Muscle of back (tissue), 13 donors: ENCODE results near the gene SPATA33. TPM values are rescaled to one million over a fixed set of nuclear protein-coding genes. Genes with fewer than 3 reads are reported as not detected.

Source experiments
- DNase-seq, 3 donors: peaks; one replicate each; pipeline versions ENCODE4 v3.0.0 to v3.0.0-alpha.2; 2013
- long read RNA-seq, 9 donors: transcript quantifications; one replicate each; lab custom pipeline, GENCODE V29; 2026
- polyA plus RNA-seq, 10 donors: library from polyadenylated mRNA; unstranded; fragments of 120-200 nt; gene quantifications; one replicate each; pipeline ENCODE4 v1.2.1, GENCODE V29; 2013; ENCODE audit not compliant: insufficient read length in 10 of 10

The SPATA33 gene
- polyA plus RNA-seq, result 1 to 10 TPM; 3.0 to 6.1 (median 4.2) TPM
- long read RNA-seq, donor 1, partial matches to known transcripts, result 0 of 1 reads
- long read RNA-seq, donor 1, other reads (novel, unspliced or antisense), result 0 of 1 reads
- long read RNA-seq, donor 2, partial matches to known transcripts, result 0 of 1 reads
- long read RNA-seq, donor 2, other reads (novel, unspliced or antisense), result 0 of 1 reads
- long read RNA-seq, donor 3, result 0 reads
- long read RNA-seq, donor 4, partial matches to known transcripts, result 0 of 1 reads
- long read RNA-seq, donor 4, other reads (novel, unspliced or antisense), result 0 of 1 reads
- long read RNA-seq, donor 5, transcript SPATA33-204 (2 exons, 2,368 nt), result major isoform, 5 of 6 reads
- long read RNA-seq, donor 5, partial matches to known transcripts, result 0 of 6 reads
- long read RNA-seq, donor 5, other reads (novel, unspliced or antisense), result 0 of 6 reads
- long read RNA-seq, donor 6, partial matches to known transcripts, result 0 of 2 reads
- long read RNA-seq, donor 6, other reads (novel, unspliced or antisense), result 0 of 2 reads
- long read RNA-seq, donor 7, partial matches to known transcripts, result 0 of 2 reads
- long read RNA-seq, donor 7, other reads (novel, unspliced or antisense), result 0 of 2 reads
- long read RNA-seq, donor 8, partial matches to known transcripts, result 0 of 2 reads
- long read RNA-seq, donor 8, other reads (novel, unspliced or antisense), result 0 of 2 reads
- long read RNA-seq, donor 9, partial matches to known transcripts, result 0 of 1 reads
- long read RNA-seq, donor 9, other reads (novel, unspliced or antisense), result 0 of 1 reads

DNA sequence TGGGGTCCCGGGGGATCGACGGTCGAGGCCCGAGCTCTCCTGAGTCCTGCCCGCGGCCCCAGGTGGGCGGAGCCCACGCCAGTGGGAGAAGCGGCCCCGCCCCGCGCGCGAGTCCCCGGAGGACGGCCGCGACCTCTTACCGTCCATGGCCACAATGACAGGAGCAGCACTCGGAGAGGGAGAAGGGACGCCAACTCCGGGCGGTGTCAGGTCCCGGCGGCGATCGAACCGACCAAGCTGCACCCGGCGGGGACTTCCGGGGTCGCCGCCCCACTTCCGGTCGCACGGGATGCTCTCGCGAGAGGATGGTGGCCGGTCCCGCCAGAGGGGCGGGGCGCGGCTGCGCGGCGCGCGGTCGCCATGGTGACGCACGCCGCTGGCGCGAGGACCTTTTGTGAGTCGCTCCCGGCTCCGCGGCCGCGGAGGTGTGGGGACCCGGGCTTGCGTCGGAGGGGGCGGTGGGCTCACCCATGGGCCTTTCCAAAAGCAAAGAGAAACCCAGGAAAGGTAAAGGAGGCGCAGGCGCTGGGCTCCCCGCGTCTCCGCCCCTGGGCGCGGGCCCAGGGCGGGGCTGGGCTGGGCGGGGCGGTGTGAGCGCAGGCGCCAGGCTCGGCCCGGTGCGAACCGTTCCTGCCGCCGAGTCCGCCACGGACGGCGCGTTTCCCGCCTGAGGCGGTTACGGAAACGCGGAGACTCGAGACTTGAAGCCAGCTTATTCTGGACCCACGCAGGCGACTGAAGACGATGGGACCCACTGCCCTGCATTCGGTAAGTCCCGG lies at the start of gene SPATA33, which contains the start of gene CHMP1A:
Gene SPATA33 (plus strand): TSS at position 395 of the 779 bp plus-strand sequence. CDS start 76 bp downstream, at position 471.
Gene CHMP1A (minus strand): TSS at position 267 of the 779 bp plus-strand sequence. CDS start 120 bp downstream, at position 147.
- peak; percentile 85 to 97 (median 94) for DNase-seq

DNA sequence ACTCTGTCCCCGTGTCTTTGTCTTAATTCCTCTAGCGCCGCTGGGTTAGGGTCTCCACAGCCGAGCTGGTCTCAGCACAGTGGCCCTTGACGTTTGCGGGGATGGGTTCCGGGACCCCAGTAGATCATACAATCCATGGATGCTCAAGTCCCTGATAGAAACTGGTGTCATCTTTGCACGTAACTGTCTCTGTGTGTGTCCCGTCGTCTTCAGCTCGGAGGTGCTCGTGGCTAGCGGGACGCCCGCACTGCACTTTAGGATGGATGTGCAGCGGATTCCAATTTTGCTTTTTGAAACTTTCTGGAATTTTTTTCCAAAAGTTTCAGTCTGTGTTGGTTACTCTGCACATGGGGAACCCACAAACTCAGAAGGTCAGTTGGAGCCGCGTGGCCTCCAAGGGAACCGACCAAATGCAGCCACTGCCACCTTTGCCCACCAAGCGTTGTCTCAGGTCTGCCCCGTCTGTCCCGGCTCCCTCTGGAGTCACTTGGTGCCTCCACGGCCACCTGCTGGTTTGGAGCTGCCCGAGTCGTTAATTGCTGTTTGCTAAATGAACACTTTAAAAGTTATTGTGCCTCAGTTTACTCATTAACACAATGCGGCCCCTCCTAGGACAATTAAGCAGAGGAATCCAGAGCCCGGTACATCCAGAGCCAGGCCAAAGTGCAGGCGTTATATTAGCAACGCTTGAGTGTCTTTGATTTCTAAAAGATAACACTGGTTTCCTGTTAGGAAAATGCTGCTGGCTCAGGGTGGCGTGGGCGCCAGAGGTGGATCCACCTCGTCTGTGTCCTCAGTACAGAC lies 49.5 kb upstream of the SPATA33 start:
- no peak for DNase-seq

DNA sequence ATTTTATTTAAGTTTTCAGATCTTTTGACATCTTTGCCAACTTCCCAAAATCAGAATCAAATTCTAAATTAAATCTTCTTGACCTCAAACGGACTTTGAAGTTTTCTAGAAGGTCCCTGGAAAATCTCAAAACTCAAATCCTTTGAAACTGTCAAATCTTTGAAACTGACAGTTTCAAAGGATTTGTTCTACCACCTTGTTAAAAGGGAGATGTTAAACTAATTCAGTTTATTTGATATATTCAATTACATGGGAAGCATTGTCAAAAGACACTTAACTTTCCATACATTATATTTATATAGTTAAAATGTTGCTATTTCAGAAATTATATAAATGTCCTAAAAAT lies 47.6 kb upstream of the SPATA33 start:
- DNase-seq, result no peak

DNA sequence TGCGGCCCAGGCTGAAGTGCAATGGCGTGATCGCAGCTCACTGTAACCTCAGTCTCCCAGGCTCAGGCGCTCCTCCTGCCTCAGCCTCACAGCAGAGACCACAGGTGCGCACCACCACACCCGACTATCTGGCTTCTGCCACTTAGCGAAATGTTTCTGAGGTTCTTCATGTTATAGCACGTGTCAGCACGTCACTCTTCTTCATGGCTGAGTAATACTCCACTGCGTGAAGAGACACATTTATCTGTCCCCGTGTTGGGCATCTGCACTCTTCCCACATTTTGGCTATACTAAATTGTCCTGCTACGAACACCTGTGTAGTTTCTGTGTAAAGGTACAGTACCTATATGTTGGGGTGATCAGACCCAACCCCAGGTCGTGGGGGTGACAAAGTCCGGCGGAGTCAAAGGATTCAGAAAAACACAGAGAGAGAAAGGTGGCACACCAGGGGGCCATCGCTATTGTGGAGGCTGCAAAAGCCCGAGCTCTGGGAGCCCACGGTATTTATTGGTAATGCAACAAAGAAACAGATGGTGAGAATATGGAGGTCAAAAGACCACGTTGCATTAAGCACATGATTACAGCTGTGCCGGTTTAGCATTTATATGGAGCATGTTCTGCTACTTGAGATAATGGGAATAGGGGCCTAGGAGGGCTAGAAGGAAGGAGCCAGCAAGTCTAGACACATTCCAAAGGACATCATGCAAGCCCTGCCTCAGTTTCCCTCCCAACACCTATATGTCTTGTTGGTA lies 45.0 kb upstream of the SPATA33 start:
- no peak for DNase-seq

DNA sequence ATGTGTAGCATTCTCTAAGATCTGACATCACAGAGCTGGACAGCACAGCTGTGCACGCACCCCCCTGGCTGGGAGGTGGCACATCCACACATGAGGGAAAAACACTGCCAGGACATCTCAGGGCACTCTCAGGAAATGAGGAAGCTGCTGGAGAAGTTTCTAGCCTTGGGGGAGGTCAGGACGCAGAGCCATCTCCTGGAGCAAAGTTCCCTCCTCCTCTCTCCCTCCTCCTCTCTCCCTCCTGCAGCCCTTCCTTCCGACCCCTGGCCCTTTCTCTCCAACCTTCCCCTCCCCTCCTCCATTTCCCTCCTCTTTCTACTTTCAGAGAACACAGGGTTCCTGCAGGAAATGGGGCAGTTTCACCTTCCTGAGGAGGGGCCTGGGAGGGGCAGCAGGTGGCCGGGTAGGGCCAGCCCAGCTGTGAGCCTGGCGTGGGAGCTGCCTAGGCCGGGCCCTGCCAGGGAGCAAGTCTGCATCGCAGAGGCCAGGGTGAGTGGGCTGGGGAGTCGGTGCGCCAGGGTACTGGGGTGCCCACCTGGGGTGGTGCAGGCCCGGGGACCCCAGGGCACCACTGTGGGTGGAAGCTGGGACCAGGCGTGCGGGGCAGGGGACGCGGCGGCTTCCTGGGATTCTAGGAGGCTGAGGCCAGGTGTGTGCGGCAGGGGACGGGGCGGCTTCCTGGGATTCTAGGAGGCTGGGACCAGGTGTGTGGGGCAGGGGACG lies 44.2 kb upstream of the SPATA33 start, which contains the start of gene DPEP1:
Gene DPEP1 (plus strand): TSS at position 412 of the 723 bp plus-strand sequence. CDS start 16,769 bp downstream, outside the sequence.
- DNase-seq, result no peak

DNA sequence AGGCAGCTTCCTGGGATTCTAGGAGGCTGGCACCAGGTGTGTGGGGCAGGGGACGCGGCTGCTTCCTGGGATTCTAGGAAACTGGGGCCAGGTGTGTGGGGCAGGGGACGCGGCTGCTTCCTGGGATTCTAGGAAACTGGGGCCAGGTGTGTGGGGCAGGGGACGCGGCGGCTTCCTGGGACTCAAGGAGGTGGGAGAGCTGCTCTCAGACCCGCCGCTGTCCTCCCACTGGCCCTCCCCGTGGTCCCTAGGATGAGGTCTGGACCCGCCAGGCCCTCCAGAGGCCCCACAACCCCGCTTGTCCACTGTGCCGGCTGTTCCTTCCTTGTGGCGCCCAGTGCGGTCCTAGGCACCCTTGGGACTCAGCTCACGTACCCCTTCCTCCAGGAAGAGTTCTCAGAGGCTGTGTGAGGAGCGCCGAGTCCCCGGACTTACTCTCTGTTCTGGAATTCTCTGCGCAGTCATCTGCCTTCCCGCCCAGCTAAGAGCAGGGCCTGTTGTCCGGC lies 43.6 kb upstream of the SPATA33 start:
- no peak for DNase-seq

DNA sequence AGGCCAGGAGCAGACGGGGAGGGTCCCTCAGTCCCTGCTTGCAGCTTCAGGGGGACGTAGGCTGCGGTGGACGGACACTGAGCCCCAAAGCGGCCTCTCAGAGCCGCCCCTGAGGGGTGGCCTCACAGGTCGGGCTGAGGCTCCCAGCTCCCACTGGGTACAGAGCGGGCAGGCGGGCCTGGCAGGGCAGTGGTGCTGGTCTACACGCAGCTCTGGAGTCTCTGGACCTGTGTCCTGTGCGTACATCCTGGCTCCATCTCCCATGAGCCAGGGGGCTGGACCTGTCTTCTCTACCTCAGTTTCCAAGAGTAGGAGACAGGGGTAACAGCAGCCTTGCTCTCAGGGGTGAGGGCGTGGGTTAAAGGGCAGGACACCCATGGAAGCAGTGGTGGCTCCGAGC lies 42.5 kb upstream of the SPATA33 start:
- no peak for DNase-seq

DNA sequence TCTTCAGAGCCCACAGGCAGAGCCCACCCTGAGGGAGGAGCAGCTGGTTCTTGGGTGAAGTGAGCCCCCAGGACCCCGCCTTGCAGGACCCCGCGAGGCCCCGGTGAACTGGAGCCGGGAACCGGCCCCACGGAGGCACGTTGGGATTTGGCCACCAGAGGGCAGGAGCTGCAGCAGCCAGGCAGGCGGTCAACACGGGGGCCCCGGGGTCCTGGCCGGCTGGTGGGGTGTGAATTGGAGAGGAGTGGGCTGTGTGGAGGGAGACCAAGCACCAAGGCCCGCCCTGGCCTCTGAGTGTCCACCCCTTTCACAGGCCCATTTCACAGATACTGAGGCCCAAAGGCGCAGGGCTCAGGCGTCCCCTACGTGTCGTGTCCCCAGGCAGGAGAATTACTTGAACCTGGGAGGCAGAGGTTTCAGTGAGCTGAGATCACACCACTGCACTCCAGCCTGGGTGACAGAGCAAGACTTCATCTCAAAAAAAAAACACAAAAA lies 42.0 kb upstream of the SPATA33 start:
- no peak for DNase-seq

DNA sequence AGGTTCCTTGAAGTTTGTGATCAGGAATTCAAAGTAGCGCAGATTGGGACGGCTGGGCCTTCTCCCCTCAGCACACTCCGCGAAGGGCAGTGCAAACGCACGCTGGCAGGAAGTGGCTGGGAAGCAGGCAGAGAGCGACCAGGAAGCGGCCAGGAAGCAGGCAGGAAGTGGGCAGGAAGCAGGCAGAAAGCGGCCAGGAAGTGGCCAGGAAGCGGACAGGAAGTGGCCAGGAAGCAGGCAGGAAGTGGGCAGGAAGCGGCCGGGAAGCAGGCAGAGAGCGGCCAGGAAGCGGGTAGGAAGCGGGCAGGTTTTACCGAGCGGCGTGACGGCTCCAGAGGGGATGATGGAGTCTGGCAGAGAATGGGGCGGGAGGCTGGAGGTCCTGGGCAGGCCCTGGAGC lies 41.0 kb upstream of the SPATA33 start:
- DNase-seq, result no peak

DNA sequence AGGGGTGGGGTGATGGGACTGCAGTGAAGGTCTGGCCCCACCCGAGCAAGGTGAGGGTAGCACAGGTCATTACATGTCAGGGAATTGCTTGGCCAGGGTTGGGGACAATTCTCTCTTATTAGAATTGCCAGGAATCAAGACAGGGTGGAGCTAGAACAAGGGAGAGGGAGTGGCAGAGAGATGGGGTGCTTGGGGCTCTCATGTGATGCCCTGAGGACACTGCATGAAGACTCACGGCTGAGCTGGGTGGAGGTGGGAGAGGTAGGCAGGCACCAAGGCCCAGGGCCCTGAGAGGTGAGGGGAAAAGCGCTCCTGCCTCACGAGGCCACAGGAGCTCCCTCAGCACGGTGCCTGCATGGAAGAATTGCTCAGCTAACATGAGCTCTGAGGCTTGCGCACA lies 40.6 kb upstream of the SPATA33 start:
- DNase-seq, result no peak

DNA sequence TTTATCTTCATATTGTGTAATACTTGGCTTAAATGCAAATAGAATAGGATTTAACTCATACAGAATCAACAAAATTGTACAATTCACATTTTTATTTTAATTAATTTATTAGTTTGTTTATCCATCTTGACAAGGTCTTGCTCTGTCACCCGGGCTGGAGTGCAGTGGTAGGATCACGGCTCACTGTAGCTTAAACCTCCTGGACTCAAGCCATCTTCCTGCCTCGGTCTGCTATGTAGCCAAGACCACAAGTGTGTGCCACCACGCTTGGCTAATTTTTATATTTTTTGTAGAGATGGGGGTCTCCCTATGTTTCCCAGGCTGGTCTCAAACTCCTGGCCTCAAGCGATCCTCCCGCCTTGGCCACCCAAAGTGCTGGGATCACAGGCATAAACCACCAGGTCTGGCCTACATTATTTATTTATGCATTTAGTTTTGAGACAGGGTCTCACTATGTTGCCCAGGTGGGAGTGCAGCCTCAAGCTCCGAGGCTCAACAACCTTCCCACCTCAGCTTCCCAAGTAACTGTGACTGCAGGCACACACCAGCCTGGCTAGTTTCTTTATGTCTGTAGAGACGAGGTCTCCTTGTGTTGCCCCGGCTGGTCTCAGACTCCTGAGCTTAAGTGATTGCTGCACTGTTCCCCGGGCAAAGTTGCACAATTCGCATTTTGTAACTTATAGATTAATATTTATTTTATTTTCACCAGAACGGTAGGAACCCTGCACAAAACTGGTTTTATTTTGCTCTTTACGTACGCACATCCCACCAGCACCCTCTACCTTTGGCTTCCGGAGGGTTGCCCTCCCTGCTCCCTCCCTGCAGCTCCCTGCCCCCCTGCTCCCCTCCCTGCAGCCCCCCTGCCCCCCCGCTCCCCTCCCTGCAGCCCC lies 39.3 kb upstream of the SPATA33 start:
- DNase-seq, result no peak

DNA sequence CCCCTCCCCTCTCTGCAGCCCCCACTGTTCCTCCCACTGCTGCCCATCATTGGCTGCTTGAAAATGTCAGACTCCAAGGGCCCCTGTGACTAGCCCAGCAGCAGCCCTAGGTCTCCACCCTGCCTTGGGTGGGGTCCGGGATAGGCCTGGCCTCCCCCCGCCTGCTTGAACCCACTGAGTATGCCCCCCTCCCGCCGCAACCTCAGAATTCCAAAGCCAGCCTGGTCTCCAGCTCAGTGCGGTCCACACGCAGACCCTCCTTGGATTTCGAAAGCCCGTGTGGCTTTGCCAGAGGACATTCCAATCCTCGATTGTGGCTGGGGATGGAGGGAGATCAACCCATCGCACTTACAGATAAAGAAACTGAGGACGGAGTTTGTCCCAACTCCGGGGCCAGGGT lies 37.8 kb upstream of the SPATA33 start:
- no peak for DNase-seq

DNA sequence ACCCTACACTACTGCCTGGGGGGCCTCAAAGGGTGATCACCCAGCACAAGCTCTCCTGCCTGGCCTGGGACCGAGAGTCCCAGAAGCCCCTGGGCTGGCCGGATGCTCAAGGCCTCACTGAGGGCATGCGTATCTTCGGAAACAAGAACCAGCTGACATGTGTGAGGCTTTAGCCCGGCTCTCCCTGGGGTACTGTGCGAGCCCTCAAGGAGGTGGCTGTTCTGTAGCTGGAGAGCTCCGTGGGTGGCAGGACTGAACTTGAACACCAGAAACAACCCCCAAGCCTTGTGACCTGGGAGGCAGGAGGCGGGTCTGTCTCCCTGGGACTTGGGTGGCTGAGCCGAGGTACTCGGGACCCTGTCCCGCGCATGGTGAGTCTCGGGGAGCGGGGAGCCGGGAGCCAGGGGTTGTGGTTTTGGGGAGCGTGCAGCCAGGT lies 37.2 kb upstream of the SPATA33 start:
- no peak for DNase-seq

DNA sequence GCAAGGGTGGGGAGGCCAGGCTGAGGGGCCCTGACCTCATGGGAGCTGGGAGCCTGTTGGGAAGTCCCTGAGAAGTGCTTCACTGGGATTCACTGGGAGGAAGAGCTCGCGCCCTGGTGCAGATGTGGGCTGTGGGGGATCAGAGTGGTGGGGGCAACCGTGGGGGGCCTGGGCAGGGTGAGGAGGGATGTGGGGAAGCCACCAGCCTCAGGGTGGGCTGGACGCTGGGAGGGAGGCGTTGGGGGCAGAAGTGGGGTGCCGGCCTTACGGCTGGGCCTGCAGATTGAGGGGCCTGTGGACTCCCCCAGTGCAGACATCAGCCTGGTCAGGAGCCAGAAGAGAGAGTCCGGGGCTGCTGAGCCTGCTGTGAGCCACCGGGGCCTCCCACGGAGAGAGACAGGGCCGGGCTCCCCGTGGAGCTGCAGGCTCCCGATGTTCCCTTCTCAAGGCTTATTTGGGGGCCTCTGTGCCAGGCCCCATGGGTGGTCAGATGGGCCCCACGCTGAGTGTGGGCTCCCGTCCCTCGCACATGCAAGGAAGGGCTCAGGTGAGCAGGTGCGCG lies 36.4 kb upstream of the SPATA33 start:
- DNase-seq, result no peak

DNA sequence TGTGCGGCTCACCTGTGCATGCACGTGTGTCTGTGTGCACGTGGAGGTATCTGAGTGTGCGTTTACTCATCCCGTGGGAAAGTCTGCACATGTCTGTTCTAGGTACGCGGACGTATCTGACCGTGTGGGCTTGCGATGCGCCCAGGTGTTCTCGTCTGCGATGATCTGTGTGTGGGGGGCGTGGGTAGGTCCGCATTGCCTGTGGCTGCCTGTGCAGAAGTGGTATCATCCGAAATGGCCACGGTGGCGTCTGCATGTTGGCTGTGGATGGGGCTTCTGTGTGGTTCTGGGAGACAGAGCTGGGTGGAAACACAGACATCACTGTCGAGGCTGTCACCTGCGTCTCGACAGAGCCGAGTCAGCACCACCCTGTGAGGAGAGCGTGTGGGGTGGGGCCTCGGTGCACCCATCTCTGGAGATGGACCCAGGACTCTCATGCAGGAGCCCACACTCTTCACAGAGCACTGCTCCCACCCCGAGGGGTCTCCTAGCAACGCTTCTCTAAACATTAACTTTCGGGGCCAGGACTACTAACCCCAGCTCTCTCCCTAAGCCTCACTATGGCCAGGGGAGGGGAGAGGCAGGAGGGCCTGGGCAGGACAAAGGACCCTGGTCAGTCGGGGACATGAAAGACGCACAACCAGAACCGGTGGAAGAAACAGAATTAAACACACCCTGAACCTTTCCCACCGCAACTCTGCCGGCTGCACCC lies 35.8 kb upstream of the SPATA33 start:
- no peak for DNase-seq

DNA sequence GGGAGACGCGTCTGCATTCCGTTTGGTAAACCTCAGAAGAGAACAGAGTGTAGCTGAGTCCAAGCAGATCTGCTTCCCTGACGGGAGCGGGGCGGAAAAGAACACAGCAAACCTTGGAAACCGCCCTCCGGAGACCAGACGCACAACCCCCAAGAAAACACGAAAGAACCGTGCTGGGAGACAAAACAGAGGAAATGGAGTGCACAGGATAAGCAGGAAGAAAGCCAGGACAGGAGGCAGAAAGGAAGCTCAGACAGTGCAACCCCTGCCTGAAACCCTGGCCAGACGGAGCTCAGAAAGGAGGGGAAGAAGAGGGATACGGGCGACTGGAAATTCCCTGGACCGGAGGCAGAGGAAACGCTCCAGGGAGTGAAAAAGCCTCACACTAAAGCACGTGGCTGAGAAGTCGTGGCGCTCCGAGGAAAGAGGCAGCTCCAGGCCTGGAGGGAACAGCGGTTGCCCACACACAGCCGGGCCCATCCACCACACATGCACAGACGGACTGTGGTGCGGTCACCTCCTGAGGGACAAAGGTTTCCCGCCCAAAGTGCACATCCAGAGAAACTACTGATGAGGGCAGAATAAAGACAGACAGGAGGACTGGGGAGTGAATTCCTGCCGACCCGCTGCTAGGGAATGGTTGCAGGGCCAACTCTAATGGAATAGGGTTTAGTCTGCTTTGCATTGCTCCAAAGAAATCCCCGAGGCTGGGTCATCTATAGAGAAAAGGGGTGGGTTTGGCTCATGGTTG lies 34.0 kb upstream of the SPATA33 start:
- DNase-seq, result peak in 1 of 3 donors; percentile 53
